ENCODE measurements around the gene DYNAP.

DNA sequence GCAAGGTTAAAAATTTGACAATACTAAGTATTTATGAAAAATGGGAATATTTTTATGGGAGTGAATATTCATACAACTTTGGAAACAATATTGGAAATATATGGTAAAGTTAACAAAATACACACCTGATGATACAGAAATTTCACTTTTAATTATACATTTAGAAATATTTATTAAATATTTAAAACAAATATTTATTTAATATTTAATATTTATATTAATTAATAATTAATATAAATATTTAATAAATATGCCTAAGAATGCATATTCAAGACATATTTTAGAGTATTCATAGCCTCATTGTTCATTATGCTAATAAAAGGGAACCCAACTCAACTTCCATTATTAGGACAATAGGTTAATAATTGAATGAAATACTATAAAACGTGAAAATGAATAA, 7.0 kb upstream of the DYNAP start:
- TF ChIP-seq EP300 (IDR thresholded peaks at IDR 0.05; ENCODE audit: borderline replicate concordance) (no peak), CEBPB (IDR thresholded peaks at IDR 0.05) (no peak), TAF1 (IDR thresholded peaks at IDR 0.05; ENCODE audit: low read depth) (no peak), NFIC (IDR thresholded peaks at IDR 0.05) (no peak), RAD21 (IDR thresholded peaks at IDR 0.05; ENCODE audit: low read depth) (no peak), YY1 (IDR thresholded peaks at IDR 0.05; ENCODE audit: low read depth) (no peak)
- TF ChIP-seq, protein P1, sequence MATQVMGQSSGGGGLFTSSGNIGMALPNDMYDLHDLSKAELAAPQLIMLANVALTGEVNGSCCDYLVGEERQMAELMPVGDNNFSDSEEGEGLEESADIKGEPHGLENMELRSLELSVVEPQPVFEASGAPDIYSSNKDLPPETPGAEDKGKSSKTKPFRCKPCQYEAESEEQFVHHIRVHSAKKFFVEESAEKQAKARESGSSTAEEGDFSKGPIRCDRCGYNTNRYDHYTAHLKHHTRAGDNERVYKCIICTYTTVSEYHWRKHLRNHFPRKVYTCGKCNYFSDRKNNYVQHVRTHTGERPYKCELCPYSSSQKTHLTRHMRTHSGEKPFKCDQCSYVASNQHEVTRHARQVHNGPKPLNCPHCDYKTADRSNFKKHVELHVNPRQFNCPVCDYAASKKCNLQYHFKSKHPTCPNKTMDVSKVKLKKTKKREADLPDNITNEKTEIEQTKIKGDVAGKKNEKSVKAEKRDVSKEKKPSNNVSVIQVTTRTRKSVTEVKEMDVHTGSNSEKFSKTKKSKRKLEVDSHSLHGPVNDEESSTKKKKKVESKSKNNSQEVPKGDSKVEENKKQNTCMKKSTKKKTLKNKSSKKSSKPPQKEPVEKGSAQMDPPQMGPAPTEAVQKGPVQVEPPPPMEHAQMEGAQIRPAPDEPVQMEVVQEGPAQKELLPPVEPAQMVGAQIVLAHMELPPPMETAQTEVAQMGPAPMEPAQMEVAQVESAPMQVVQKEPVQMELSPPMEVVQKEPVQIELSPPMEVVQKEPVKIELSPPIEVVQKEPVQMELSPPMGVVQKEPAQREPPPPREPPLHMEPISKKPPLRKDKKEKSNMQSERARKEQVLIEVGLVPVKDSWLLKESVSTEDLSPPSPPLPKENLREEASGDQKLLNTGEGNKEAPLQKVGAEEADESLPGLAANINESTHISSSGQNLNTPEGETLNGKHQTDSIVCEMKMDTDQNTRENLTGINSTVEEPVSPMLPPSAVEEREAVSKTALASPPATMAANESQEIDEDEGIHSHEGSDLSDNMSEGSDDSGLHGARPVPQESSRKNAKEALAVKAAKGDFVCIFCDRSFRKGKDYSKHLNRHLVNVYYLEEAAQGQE (IDR thresholded peaks at IDR 0.05; ENCODE audit: low read depth): no peak
